HAP-1 (cell line): ENCODE results near the gene ITGA1.

Experiments used
- DNase-seq, 2 experiments: peaks; one replicate each; pipeline ENCODE4 v3.0.0-alpha.2; 2016 to 2020; ENCODE audit warnings: low spot score in 2 of 2
- H3K27me3 ChIP-seq: fragments of 250-450 bp; sonication (Bioruptor Pico); 2 replicates; pipeline ENCODE4 v1.5.1; 2020; ENCODE audit warnings: low read depth, mild to moderate bottlenecking, moderate library complexity
- H3K36me3 ChIP-seq: fragments of 250-450 bp; sonication (Bioruptor Pico); replicated peaks from 2 replicates; pipeline ENCODE4 v1.5.1; 2020; ENCODE audit warnings: mild to moderate bottlenecking
- H3K4me1 ChIP-seq: fragments of 250-450 bp; sonication (Bioruptor Pico); 2 replicates; pipeline ENCODE4 v1.5.1; 2020; ENCODE audit warnings: mild to moderate bottlenecking
- H3K4me3 ChIP-seq: fragments of 250-450 bp; sonication (Bioruptor Pico); 2 replicates; pipeline ENCODE4 v1.5.1; 2020; ENCODE audit warnings: mild to moderate bottlenecking, moderate library complexity
- H3K9me3 ChIP-seq: fragments of 250-450 bp; sonication (Bioruptor Pico); 2 replicates; pipeline ENCODE4 v1.5.1; 2020; ENCODE audit warnings: mild to moderate bottlenecking, moderate library complexity
- in situ Hi-C: fragments of 300-500 bp; cut with MboI; formaldehyde crosslinking; loops from 3 replicates; pipeline ENCODE4 v1.14.3; 2020; ENCODE audit warnings: low sequenced_read_pairs, inconsistent platforms, mixed read lengths

ITGA1 gene

DNA sequence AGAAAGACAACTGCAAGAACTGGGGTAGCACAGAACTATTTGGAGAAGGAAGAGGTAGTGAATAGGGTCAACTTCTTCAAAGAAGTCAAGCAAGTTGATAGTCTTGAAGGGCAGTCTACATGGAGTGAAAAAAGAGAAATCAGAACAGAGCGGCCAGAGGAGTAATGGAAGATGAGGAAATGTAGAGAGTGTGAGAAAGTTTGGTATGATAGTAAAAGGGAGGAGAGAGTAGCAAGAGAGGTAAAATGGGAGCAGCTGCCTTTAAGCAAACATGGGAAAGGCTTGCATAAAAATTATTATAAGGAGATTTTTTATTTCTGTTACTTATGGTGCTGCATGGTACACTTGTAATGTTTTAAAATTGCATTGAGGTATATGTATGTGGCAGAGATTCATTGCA is 208.2 kb downstream of the ITGA1 start:
- no peaks in the 10 kb centered on the region for H3K36me3 ChIP-seq
- H3K4me1 ChIP-seq, result peaks cover 19% of the 10 kb centered on the region
- no peak for DNase-seq
- H3K27me3 ChIP-seq, result no peaks in the 10 kb centered on the region
- in situ Hi-C loops, result no loop called here
- H3K9me3 ChIP-seq, result no peaks in the 10 kb centered on the region
- H3K4me3 ChIP-seq, result no peak overlapping the region

DNA sequence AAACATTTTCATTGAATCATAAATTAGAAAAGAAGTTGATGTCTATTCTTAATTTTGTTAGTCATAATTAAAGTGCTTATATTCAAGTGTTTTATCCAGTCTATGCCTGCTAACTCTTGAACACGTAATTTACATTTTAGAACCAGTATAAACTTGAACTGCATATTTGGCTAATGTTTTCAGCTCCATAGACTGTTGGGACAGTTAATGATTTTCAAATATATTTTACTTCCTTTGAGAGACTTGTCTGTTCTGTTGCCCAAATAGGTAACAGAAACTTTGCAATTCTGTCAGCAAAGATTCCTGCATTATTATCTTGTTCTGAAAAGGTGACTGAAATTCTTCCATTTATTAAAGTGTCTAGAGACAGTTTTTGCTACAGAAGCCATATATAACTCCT is 209.3 kb downstream of the ITGA1 start:
- in situ Hi-C loops, result no loop called here
- H3K9me3 ChIP-seq, result no peaks in the 10 kb centered on the region
- no peak for DNase-seq
- no peaks in the 10 kb centered on the region for H3K27me3 ChIP-seq
- no peak overlapping the region for H3K4me3 ChIP-seq
- H3K36me3 ChIP-seq, result no peaks in the 10 kb centered on the region
- H3K4me1 ChIP-seq, result peaks cover 19% of the 10 kb centered on the region

DNA sequence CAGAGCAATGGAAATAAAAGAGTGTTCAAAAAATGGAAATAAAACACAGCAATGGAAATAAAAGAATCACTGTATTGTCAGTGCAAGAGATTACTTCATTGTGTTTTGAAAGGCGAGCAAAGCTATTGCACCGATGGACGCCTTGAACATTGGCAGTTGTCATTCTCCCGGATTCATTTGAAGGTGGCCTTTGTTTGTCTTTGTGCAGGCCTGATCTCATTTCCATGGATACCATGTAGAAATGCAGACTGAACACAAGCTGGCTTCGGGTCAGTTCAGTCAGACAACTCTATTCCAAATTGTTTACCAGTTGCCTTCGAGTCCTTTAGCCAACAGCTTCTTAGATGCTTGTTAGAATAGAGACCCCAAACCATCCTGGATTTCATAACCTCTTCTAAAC is 209.7 kb downstream of the ITGA1 start:
- no peak overlapping the region for H3K4me3 ChIP-seq
- H3K36me3 ChIP-seq, result no peaks in the 10 kb centered on the region
- DNase-seq, result peak; percentile 77 to 97
- no peaks in the 10 kb centered on the region for H3K9me3 ChIP-seq
- peaks cover 19% of the 10 kb centered on the region for H3K4me1 ChIP-seq
- in situ Hi-C loops, result no loop called here
- no peaks in the 10 kb centered on the region for H3K27me3 ChIP-seq

DNA sequence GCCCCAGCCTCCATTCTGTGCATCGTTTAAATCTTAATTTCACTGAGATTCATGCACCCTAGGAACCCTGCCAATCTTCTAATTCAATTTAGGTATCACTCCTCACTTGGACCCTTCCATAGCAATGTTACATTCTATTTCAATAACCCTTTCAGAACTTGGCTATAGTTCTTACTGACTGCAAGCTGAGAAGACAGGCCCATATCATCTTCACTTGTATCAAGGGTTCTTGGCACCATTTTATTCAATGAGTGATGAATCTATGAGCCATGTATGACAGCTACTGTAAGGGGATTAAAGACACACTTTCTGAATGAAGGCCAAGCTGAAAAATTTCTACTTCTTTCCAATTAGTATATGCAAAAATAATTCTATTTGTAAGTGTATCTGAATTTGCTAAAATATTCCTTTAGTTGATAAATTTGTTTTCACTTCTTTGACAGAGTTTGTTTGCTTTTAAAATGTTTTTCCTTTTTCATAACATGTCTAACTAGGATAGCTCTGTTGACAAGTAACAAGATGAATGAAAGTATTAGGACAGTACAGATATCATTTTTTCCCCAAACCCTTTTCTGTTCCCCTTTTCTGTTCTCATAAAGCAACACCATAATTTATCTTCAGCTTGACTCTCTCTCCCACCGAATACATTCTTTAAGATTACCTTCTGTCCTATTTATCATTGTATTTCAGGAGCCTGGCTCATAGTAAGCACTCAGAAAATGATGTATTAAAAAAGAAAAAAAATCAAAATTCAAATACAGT is 211.0 kb downstream of the ITGA1 start:
- DNase-seq, result no peak
- in situ Hi-C loops, result no loop called here
- H3K4me3 ChIP-seq, result no peak overlapping the region
- H3K27me3 ChIP-seq, result no peaks in the 10 kb centered on the region
- no peaks in the 10 kb centered on the region for H3K9me3 ChIP-seq
- peaks cover 19% of the 10 kb centered on the region for H3K4me1 ChIP-seq
- H3K36me3 ChIP-seq, result no peaks in the 10 kb centered on the region

DNA sequence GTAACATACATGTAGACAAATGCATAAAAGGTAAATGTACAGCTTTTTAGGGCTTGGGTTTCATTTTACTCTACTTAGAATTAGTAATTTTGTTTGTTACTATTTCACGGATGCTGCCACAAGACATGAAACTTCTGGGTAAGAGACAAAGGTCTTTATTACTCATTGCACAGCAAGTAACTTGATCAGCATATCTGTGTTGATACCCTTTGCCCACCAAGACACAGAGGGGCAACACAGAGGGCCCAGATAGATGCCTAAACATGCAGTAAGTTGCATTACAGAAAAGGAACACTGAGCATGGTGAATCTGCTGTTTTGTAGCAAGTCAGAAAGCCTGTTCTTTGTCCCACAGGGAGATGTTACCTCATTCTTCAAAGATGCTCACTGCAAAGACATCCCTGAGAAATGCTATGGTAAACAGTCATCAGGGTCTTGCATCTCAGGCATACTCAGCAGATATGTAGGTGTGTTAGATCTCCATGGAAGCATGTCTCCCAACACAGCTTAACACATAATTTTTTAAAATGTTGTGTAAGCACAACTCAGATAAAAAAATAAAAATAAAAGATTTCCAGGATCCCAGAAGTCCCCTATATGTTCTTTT is 211.7 kb downstream of the ITGA1 start:
- H3K27me3 ChIP-seq, result no peaks in the 10 kb centered on the region
- H3K9me3 ChIP-seq, result no peaks in the 10 kb centered on the region
- no peak overlapping the region for H3K4me3 ChIP-seq
- no peaks in the 10 kb centered on the region for H3K36me3 ChIP-seq
- DNase-seq, result no peak
- peaks cover 19% of the 10 kb centered on the region for H3K4me1 ChIP-seq
- in situ Hi-C loops, result no loop called here

DNA sequence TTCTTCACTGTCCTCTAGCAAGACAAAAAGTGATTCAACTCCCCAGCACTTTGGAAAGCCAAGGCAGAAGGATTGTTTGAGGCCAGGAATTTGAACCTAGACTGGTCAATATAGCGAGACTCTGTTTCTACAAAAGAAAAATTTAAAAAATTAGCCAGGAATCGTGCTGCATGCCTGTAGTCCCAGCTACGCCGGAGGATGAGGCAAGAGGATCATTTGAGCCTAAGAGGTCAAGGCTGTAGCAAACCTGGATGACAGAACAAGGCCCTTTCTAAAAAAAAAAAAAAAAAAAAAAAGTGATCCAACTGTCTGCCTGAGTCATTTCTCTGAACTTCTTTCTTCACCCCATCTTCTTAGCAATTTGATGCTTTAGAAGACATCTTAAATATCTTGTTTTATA is 213.8 kb downstream of the ITGA1 start:
- Histone ChIP-seq H3K27me3 (no peaks in the 10 kb centered on the region), H3K4me1 (peaks cover 14% of the 10 kb centered on the region), H3K4me3 (no peak overlapping the region), H3K9me3 (no peaks in the 10 kb centered on the region), H3K36me3 (no peaks in the 10 kb centered on the region)
- no peak for DNase-seq
- in situ Hi-C loops, result no loop called here

DNA sequence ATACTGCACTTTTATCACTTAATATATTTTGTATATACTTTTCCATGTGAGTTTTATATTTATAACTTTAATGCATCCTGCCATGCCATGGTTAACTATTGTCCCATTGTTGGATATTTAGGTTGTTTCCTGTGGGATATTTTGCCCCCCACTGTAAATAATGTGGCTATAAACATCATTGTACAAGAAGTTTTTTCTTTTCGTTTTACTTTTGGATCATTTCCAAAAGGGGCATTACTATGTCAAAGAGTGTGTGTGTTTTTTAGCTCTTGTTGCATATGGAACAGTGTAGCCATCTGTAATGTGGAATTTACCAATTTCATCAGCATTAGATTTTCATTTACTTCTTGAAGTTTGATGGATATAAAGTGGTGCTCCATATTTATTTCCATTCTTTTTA is 214.8 kb downstream of the ITGA1 start:
- Histone ChIP-seq H3K27me3 (no peaks in the 10 kb centered on the region), H3K4me3 (no peak overlapping the region), H3K36me3 (no peaks in the 10 kb centered on the region), H3K9me3 (no peaks in the 10 kb centered on the region), H3K4me1 (peaks cover 10% of the 10 kb centered on the region)
- in situ Hi-C loops, result no loop called here
- DNase-seq, result no peak

DNA sequence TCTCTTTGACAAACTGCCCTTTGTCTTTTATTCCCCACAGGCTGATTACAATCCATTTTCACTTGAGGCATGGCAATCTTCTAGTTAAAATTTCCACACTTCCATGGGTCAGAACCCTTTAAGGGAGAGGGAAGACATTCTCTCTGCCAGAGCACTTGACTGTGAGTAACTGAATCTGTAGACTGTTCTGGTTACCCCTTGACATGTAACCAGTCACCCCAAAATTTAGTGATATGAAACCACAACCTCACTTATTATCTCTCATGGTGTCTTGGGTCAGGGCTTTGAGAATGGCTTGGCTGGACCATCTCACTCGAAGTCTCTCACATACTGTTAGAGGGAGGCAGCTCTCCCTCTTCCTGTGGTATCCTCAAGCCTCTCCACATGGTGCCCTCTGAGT is 215.4 kb downstream of the ITGA1 start:
- H3K4me1 ChIP-seq, result peaks cover 4% of the 10 kb centered on the region
- H3K9me3 ChIP-seq, result no peaks in the 10 kb centered on the region
- H3K4me3 ChIP-seq, result no peak overlapping the region
- in situ Hi-C loops, result no loop called here
- DNase-seq, result no peak
- no peaks in the 10 kb centered on the region for H3K27me3 ChIP-seq
- H3K36me3 ChIP-seq, result no peaks in the 10 kb centered on the region

DNA sequence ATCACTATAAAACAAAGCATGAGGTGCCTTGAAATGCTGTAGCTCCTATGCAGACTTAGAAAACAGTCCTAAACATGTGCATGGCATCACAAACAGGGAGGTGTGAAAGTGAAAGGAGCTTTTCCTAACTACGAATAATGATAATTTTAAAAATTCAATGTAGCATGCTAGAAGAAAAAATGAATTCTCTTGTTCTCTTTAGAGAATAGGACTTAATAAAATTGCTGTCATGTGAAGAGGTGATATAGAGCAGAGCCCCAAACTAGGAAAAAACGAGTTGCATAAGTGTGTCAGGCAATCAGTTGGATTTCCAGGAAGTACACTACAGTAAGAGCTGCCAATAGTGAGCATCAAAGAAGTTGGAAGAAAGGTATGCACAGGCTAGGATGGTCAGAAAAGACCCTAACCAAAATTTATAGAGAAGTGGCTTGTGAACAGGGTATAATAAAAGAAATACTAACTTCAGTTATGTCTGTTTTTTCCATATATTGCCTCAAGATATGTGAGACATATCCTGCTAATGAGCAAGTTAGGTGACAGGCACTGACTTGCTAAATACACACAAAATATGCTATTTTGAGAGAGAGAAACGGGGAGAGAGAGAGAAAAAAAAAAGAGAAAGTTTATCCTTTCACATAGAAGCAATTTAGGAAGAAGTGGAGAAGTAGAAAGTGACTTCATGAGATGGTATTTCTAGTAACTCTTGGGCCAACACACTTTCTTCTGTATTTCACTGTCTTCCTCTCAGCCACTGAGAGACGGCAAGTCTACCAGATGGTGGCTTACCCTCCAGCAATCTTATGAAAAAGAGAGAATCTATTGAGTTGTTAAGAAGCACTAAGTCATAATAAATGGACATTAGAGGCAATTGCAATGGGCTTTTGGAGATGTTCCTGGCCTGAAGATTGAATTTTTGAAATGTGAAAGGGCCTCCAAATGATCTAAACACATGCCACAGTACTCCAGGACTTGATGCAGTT is 219.5 kb downstream of the ITGA1 start:
- H3K27me3 ChIP-seq, result no peaks in the 10 kb centered on the region
- H3K4me1 ChIP-seq, result peaks cover 7% of the 10 kb centered on the region; the same call in 1 of the 2 replicates
- no peaks in the 10 kb centered on the region for H3K9me3 ChIP-seq
- no peak overlapping the region for H3K4me3 ChIP-seq
- in situ Hi-C loops, result no loop called here
- no peak for DNase-seq
- H3K36me3 ChIP-seq, result no peaks in the 10 kb centered on the region

DNA sequence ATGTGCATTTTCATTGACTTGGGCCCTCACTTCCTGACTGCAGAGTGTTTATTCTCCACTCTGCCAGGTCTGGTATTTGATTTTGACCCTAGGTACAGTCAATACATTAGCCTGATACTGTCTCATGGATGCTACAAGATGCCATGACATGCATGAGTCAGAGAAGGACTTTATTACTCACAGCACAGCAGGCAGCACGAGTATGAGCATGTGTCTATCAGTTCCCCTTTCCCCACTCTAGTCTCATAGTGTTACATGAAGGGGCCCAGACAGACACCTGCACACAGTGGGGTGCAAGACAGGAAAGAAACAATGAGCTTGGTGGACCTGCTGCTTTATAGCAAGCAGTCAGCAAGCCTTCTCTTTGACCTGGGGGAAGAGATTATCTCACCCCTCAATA is 221.0 kb downstream of the ITGA1 start:
- in situ Hi-C loops, result no loop called here
- Histone ChIP-seq H3K4me1 (peaks cover 7% of the 10 kb centered on the region; the same call in 1 of the 2 replicates), H3K4me3 (no peak overlapping the region), H3K36me3 (no peaks in the 10 kb centered on the region), H3K9me3 (no peaks in the 10 kb centered on the region), H3K27me3 (no peaks in the 10 kb centered on the region)
- DNase-seq, result no peak
